BJ (cell line): ENCODE results near the gene SIDT1. TPM values are rescaled to one million over a fixed set of nuclear protein-coding genes. Genes with fewer than 3 reads are reported as not detected.
"Not testable (repeated sequence)": the region's sequence is repeated elsewhere in the genome, so short reads cannot be mapped to it uniquely, and the experiment has no call there.

Source experiments
- CTCF ChIA-PET: fragments of 350-600 bp; formaldehyde crosslinking; extraction: SDS; loops from one replicate; lab custom pipeline; 2021; ENCODE audit warnings: antibody characterized with exemption, inconsistent platforms; lab: Yijun Ruan, JAX
- POLR2A ChIA-PET: fragments of 300-600 bp; sonication (Branson Sonifier 250); formaldehyde crosslinking; extraction: SDS; loops from one replicate; lab custom pipeline; 2021; ENCODE audit warnings: antibody characterized with exemption; lab: Charles Lee
- DNase-seq: peaks from one replicate; pipeline ENCODE4 v3.0.0-alpha.2; 2011; ENCODE audit warnings: low read depth
- H3K27me3 ChIP-seq: 2 replicates; pipeline ENCODE4 v1.6.0; 2011; ENCODE audit warnings: low read length; ENCODE audit not compliant: control insufficient read depth, insufficient read depth
- H3K36me3 ChIP-seq: 2 replicates; pipeline ENCODE4 v1.5.1; 2011; ENCODE audit warnings: low read length; ENCODE audit not compliant: control insufficient read depth, insufficient read depth
- H3K4me3 ChIP-seq: 2 replicates; pipeline ENCODE4 v1.5.1; 2011; ENCODE audit warnings: low read depth, mild to moderate bottlenecking, control low read depth, low read length
- polyA plus RNA-seq: library from polyadenylated mRNA; depleted of rRNA; stranded (reverse); fragments of >200 nt; gene quantifications from 2 replicates; pipeline ENCODE4 v1.2.3, GENCODE V29; 2011
- TF ChIP-seq, protein P1 (sequence below): IDR thresholded peaks from 2 replicates; pipeline ENCODE4 v1.5.1; 2011; ENCODE audit warnings: low read depth, mild to moderate bottlenecking, control low read depth, inconsistent platforms, low read length, moderate library complexity; ENCODE audit not compliant: insufficient read depth

Gene SIDT1
- polyA plus RNA-seq, 1 experiment: not detected

DNA sequence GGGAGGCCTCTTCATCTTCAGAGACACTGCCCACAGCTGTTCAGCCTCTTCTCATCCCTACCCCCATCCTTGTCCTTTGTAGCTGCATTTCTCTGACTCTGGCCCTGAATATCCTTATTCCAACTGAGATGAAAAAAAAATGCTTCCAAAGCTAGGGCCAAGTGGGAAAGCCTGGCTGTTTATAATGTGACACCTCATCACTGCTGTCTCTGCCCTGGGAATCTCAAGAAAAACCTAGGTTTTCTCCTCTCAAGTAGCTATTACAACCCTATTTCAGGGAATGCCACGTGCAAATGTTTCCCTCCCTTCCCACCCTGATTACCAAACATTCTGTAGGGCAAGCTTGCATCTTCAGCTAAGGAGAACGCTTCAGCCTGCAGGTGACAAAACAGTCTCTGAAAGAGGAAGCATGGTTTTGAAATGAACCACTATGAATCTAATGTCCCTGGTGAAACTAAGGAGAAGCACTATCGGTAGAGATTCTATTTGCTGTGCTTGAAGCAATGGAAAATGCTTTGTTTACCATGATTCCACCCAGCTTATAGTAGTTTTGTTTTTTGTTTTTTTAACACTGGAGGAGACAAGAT lies 98.7 kb downstream of the SIDT1 start:
- POLR2A ChIA-PET: no interaction called here
- DNase-seq: no peak
- TF ChIP-seq, protein P1, sequence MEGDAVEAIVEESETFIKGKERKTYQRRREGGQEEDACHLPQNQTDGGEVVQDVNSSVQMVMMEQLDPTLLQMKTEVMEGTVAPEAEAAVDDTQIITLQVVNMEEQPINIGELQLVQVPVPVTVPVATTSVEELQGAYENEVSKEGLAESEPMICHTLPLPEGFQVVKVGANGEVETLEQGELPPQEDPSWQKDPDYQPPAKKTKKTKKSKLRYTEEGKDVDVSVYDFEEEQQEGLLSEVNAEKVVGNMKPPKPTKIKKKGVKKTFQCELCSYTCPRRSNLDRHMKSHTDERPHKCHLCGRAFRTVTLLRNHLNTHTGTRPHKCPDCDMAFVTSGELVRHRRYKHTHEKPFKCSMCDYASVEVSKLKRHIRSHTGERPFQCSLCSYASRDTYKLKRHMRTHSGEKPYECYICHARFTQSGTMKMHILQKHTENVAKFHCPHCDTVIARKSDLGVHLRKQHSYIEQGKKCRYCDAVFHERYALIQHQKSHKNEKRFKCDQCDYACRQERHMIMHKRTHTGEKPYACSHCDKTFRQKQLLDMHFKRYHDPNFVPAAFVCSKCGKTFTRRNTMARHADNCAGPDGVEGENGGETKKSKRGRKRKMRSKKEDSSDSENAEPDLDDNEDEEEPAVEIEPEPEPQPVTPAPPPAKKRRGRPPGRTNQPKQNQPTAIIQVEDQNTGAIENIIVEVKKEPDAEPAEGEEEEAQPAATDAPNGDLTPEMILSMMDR: no peak
- H3K4me3 ChIP-seq: no peak overlapping the region
- CTCF ChIA-PET: interaction anchor here (0.6 to 1.2 kb wide), 3 partner anchors 11 to 53 kb away, joined by 3 to 6 read pairs (median 4); no protein-coding TSS in a partner anchor
- H3K27me3 ChIP-seq: peaks cover 8% of the 10 kb centered on the region
- H3K36me3 ChIP-seq: no peaks in the 10 kb centered on the region

DNA sequence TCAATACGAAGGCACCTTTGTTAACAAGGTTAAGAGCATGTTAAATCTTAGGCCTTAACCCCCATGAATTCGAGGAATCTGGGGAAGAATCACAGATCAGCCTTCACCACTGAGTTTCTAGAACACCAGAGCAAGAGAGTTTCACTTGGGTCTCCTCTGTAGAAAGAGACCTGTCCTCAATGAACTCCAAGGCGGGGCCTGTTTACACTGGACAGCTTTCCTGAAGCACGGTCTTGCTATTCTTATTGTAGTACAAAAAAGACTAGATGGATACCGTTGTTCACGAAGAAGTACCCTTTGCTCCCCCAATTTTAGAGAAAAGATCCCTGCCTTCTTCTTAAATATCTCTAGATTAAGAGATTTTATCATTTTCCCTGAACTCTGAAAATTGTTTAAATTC lies 99.2 kb downstream of the SIDT1 start:
- no peaks in the 10 kb centered on the region for H3K36me3 ChIP-seq
- TF ChIP-seq, protein P1: no peak
- H3K27me3 ChIP-seq: peaks cover 8% of the 10 kb centered on the region
- DNase-seq: no peak
- ChIA-PET CTCF (interaction anchor here (0.6 kb wide), 1 partner anchor 54 kb away, joined by 3 read pairs; no protein-coding TSS in a partner anchor), POLR2A (no interaction called here)
- no peak overlapping the region for H3K4me3 ChIP-seq

DNA sequence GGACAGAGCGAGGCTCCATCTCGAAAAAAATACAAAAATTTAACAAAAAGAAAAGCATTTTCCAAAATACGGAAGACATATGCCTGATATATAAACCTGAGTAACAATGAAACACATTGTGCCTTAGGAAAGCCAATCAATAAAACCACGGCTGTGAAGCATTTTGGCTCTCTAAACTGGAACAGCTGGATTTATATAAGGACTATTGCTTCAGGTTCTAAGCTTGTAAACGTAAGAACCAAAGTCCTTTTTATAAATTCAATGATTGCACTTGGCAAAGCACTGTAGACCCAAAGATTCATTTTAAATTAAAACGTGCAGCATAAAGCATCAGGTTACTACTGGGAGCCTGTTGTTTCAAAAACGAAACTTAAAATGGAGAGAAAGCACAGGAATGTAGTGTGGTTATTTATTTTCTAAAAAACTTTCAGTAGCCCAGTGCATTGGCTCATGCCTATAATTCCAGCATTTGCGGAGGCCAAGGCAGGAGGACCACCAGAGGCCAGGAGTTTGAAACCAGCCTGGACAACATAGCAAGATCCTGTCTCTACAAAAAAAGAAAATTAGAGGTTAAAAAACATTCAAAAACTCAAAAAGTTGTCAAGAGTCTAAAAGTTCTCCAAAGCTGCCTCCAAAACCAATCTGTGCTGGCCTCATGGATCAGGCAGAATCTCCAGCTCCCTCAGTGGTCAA lies 102.6 kb downstream of the SIDT1 start:
- H3K4me3 ChIP-seq: no peak overlapping the region
- H3K36me3 ChIP-seq: no peaks in the 10 kb centered on the region
- DNase-seq: no peak
- POLR2A ChIA-PET: no interaction called here
- TF ChIP-seq, protein P1: no peak
- CTCF ChIA-PET: interaction anchor here (1.3 kb wide), 1 partner anchor 10 kb away, joined by 4 read pairs; no protein-coding TSS in a partner anchor
- H3K27me3 ChIP-seq: peaks cover 2% of the 10 kb centered on the region; the same call in 1 of the 2 replicates

DNA sequence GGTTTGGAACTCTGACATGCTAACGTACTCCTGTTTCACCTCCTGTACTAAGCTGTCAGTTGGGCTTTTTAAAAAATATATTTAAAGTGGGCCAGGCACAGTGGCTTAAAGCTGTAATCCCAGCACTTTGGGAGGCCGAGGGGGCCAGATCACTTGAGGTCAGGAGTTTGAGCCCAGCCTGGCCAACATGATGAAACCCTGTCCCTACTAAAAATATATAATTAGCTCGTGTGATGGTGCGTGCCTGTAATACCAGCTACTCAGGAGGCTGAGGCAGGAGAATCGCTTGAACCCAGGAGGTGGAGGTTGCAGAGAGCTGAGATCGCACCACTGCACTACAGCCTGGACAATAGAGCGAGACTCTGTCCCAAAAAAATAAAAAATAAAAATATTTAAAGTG lies 103.7 kb downstream of the SIDT1 start:
- H3K4me3 ChIP-seq, POLR2A ChIA-PET, H3K36me3 ChIP-seq, DNase-seq, H3K27me3 ChIP-seq: not testable (repeated sequence)
- CTCF ChIA-PET: interaction anchor here (1.7 kb wide), 1 partner anchor 9 kb away, joined by 9 read pairs; no protein-coding TSS in a partner anchor

DNA sequence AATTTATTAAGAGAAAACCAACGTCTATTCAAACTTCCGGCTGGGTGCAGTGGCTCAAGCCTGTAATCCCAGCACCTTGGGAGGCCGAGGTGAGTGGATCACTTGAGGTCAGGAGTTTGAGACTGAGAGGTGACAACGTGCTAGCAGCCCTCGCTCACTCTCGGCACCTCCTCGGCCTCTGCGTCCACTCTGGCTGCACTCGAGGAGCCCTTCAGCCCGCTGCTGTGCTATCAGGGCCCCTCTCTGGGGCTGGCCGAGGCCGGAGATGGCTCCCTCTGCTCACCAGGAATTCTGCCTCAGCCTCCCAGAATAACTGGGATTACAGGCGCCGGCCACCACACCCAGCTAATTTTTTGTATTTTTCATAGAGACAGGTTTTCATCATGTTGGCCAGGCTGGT lies 105.4 kb downstream of the SIDT1 start:
- ChIA-PET CTCF (no interaction called here), POLR2A (no interaction called here)
- no peak for DNase-seq
- Histone ChIP-seq H3K4me3 (no peak overlapping the region), H3K36me3 (no peaks in the 10 kb centered on the region), H3K27me3 (no peaks in the 10 kb centered on the region)
- TF ChIP-seq, protein P1: no peak
